Tibial artery (tissue), 4 donors: ENCODE data around the gene FAM50B.

Experiments
- DNase-seq, 2 donors: peaks; one replicate each; pipeline ENCODE4 v3.0.0-alpha.2; 2019
- H3K27ac ChIP-seq, 2 donors: fragments of 200-600 bp; sonication (generic) in 1 of 2; 1 replicate in 1 of 2; 2 replicates in 1 of 2; pipeline ENCODE4 v1.5.1; 2018 to 2019; ENCODE audit warnings: mild to moderate bottlenecking in 1 of 2
- H3K27me3 ChIP-seq, 2 donors: fragments of 200-600 bp; sonication (generic) in 1 of 2; one replicate each; pipeline versions ENCODE4 v1.5.1 to v1.6.0; 2016 to 2019
- H3K36me3 ChIP-seq, 3 donors: fragments of 200-600 bp; sonication (generic) in 2 of 3; one replicate each; pipeline ENCODE4 v1.5.1; 2016 to 2019; ENCODE audit warnings: mild to moderate bottlenecking in 2 of 3
- H3K4me1 ChIP-seq, 4 donors: fragments of 200-600 bp; sonication (generic) in 2 of 4; 1 replicate in 3 of 4; 2 replicates in 1 of 4; pipeline ENCODE4 v1.5.1; 2016 to 2019
- H3K4me3 ChIP-seq, 2 donors: fragments of 200-600 bp; sonication (generic) in 1 of 2; 1 replicate in 1 of 2; 2 replicates in 1 of 2; pipeline ENCODE4 v1.5.1; 2018 to 2019; ENCODE audit warnings: mild to moderate bottlenecking in 2 of 2
- H3K9me3 ChIP-seq, 3 donors: fragments of 200-600 bp; sonication (generic) in 1 of 3; one replicate each; pipeline ENCODE4 v1.5.1; 2016 to 2019
- intact Hi-C: fragments of 100-400 bp; cut with DNase I; formaldehyde crosslinking; loops from one replicate; pipeline ENCODE4 v1.15.0; 2023; ENCODE audit warnings: low total_unique reads
- TF ChIP-seq, protein P1 (sequence below), 2 experiments: fragments of 200-600 bp in 1 of 2; fragments of 450-650 bp in 1 of 2; IDR thresholded peaks; one replicate each; pipeline ENCODE4 v1.5.1; 2017 to 2019; ENCODE audit warnings: antibody characterized with exemption in 2 of 2, mild to moderate bottlenecking in 1 of 2, moderate library complexity in 1 of 2

The FAM50B gene

DNA sequence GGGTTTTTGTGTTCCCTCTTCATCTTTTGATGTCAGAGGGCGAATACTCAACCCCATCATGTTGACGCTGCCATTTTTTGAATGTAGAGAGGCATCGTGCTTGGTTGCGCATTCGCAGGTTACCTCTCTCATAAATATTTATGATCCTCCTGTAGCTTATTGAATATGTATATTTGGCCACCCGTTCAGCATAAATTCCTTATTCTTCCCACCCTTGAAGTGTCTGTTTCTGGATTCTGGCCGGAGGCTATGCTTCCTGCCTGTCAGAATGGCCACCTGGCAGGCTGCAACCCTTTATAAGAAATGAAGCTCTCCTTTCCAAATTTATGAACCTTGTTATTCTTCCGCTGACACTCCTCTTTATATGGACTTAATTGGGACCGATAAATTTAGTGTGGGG, 40.9 kb downstream of the FAM50B start:
- intact Hi-C loops: no loop called here
- no peaks in the 10 kb centered on the region for H3K9me3 ChIP-seq
- H3K36me3 ChIP-seq: no peaks in the 10 kb centered on the region
- TF ChIP-seq, protein P1, sequence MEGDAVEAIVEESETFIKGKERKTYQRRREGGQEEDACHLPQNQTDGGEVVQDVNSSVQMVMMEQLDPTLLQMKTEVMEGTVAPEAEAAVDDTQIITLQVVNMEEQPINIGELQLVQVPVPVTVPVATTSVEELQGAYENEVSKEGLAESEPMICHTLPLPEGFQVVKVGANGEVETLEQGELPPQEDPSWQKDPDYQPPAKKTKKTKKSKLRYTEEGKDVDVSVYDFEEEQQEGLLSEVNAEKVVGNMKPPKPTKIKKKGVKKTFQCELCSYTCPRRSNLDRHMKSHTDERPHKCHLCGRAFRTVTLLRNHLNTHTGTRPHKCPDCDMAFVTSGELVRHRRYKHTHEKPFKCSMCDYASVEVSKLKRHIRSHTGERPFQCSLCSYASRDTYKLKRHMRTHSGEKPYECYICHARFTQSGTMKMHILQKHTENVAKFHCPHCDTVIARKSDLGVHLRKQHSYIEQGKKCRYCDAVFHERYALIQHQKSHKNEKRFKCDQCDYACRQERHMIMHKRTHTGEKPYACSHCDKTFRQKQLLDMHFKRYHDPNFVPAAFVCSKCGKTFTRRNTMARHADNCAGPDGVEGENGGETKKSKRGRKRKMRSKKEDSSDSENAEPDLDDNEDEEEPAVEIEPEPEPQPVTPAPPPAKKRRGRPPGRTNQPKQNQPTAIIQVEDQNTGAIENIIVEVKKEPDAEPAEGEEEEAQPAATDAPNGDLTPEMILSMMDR (IDR thresholded peaks at IDR 0.05): no peak
- H3K27me3 ChIP-seq: no peaks in the 10 kb centered on the region
- peaks cover 0 to 44% (median 7%) of the 10 kb centered on the region in 4 donors for H3K4me1 ChIP-seq
- no peak overlapping the region for H3K27ac ChIP-seq
- no peak overlapping the region for H3K4me3 ChIP-seq
- no peak for DNase-seq

DNA sequence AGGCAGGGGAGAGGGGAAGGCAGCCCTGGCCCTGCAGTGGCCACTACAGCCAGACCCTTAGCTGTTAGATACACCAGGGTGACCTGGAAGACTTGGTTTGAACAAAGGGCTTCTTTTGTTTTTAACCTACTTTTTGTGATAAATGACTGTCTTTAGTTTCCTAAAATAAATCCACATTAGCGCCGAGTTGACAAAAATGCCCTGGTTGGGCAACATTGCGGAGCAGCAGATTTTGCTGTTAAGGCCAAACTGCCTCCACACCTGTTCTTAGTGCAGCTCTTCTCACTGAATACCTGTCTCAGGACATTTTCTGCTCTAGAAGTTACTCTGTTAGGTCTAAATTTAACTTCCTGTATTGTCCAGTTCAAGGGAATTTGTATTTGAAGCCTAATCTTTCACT, 42.7 kb downstream of the FAM50B start:
- intact Hi-C loops: no loop called here
- H3K27ac ChIP-seq: peak overlapping the region; percentile 21 to 49

DNA sequence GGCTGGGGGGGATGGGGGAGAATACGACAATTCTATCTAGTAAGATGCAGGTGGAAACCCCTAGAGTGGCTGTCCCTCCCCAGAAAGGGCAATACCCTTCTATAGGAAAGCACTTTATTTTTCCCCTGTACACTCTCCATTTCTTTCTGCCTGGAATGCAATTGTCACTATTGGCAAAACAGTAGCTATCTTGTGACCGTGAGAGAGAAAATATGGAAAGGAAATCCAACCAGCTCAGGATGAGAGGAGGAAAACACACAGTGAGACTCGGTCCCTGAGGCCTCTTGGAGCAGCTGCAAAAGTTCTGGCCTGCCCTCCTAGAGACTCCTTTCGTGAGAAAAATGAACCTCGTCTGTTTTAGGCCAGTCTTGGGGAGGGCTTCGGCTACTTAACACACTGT, 43.4 kb downstream of the FAM50B start:
- Histone ChIP-seq H3K27ac (peak overlapping the region in 1 of 2 donors; percentile 49), H3K36me3 (no peaks in the 10 kb centered on the region), H3K9me3 (no peaks in the 10 kb centered on the region), H3K4me1 (peaks cover 0 to 38% (median 6%) of the 10 kb centered on the region in 4 donors), H3K4me3 (no peak overlapping the region), H3K27me3 (no peaks in the 10 kb centered on the region)
- TF ChIP-seq, protein P1 (IDR thresholded peaks at IDR 0.05): no peak
- intact Hi-C loops: no loop called here
- no peak for DNase-seq

More for the DNA sequence above, 42.7 kb downstream of the FAM50B start:
- H3K36me3 ChIP-seq: no peaks in the 10 kb centered on the region
- H3K27me3 ChIP-seq: no peaks in the 10 kb centered on the region
- H3K9me3 ChIP-seq: no peaks in the 10 kb centered on the region
- TF ChIP-seq, protein P1 (IDR thresholded peaks at IDR 0.05): no peak
- no peak overlapping the region for H3K4me3 ChIP-seq
- H3K4me1 ChIP-seq: peaks cover 0 to 44% (median 7%) of the 10 kb centered on the region in 4 donors
- DNase-seq: no peak

DNA sequence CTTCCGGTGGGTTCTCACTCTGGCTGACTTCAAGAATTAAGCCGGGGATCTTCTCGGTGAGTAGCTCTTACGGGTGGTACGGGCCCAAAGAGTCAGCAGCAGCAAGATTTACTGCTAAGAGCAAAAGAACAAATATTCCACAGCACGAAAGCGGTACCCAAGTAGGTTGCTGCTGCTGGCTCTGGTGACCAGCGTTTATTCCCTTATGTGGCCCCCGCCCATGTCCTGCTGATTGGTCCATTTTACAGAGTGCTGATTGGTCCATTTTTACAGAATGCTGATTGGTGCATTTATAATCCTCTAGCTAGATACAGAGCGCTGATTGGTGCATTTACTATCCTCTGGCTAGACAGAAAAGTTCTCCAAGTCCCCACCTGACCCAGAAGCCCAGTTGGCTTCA, 44.3 kb downstream of the FAM50B start:
- H3K4me1 ChIP-seq: peaks cover 0 to 29% (median 4%) of the 10 kb centered on the region in 4 donors
- no peak overlapping the region for H3K27ac ChIP-seq
- TF ChIP-seq, protein P1 (IDR thresholded peaks at IDR 0.05): no peak
- no peak overlapping the region for H3K4me3 ChIP-seq
- H3K36me3 ChIP-seq: no peaks in the 10 kb centered on the region
- no peak for DNase-seq
- intact Hi-C loops: no loop called here
- no peaks in the 10 kb centered on the region for H3K27me3 ChIP-seq
- H3K9me3 ChIP-seq: no peaks in the 10 kb centered on the region

DNA sequence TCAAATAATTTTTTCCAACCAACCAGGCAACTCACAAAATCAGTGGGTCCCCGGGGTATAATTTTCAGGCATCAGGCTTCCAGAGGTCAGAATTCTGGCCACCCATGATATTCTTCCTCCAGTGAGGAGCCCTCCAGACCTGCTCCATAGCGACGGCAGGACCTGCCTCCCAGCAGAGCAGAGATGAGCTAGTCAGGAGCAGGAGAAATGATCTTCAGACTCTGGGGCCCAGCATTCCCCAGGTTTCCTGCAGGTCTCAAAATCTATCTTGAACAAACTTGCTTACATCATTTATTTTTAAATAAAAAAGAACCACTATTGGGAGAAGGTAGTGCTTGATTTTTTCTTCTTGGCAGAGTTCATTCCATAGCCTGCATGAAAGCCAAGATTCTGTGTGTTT, 44.7 kb downstream of the FAM50B start:
- intact Hi-C loops: no loop called here
- TF ChIP-seq, protein P1 (IDR thresholded peaks at IDR 0.05): no peak
- Histone ChIP-seq H3K27ac (no peak overlapping the region), H3K9me3 (no peaks in the 10 kb centered on the region), H3K4me3 (no peak overlapping the region), H3K4me1 (peaks cover 0 to 25% (median 4%) of the 10 kb centered on the region in 4 donors), H3K27me3 (no peaks in the 10 kb centered on the region), H3K36me3 (no peaks in the 10 kb centered on the region)
- DNase-seq: no peak
